Neuron (in vitro differentiated cells): Measurements from ENCODE around the gene IQSEC2.

Experiments used
- H2AFZ ChIP-seq: one replicate; pipeline ENCODE4 v1.6.1; 2013; ENCODE audit warnings: low read depth, mild to moderate bottlenecking, inconsistent platforms, low read length, moderate library complexity
- H3K27me3 ChIP-seq: one replicate; pipeline ENCODE4 v1.6.1; 2013; ENCODE audit warnings: low read length; ENCODE audit not compliant: insufficient read depth
- H3K36me3 ChIP-seq: one replicate; pipeline ENCODE4 v1.6.1; 2013; ENCODE audit warnings: low read length; ENCODE audit not compliant: insufficient read depth
- H3K4me1 ChIP-seq: one replicate; pipeline ENCODE4 v1.6.1; 2013; ENCODE audit warnings: low read length; ENCODE audit not compliant: insufficient read depth
- H3K4me3 ChIP-seq: 2 replicates; pipeline ENCODE4 v1.5.1; 2013; ENCODE audit warnings: mild to moderate bottlenecking, low read length, moderate library complexity
- H3K9me3 ChIP-seq: one replicate; pipeline ENCODE4 v1.6.1; 2013; ENCODE audit warnings: low read length

IQSEC2 gene

DNA sequence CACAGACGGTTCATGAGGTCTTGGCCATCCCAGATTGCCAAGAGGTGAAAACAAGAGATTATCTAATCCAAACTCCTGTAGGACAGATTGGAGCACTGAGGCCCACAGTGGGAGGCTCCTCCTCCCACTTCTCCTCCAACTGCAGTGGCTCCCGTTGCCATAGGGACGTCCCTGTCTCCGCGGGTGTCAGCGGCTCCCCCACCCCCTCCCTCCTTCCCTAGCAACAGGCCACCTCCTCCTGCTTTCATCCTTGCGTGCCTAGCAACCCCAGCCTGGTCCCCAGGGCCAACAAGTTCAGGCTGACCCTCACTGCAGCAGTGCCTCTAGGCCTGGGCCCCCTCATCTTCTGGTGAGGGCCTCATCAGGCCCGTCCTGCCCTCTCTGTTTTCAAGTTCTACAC lies 6.8 kb upstream of the IQSEC2 start:
- H3K27me3 ChIP-seq, result no peaks in the 10 kb centered on the region
- H3K36me3 ChIP-seq, result no peaks in the 10 kb centered on the region
- H2AFZ ChIP-seq, result no peak overlapping the region
- no peaks in the 10 kb centered on the region for H3K9me3 ChIP-seq
- H3K4me1 ChIP-seq, result peaks cover 26% of the 10 kb centered on the region
- no peak overlapping the region for H3K4me3 ChIP-seq

DNA sequence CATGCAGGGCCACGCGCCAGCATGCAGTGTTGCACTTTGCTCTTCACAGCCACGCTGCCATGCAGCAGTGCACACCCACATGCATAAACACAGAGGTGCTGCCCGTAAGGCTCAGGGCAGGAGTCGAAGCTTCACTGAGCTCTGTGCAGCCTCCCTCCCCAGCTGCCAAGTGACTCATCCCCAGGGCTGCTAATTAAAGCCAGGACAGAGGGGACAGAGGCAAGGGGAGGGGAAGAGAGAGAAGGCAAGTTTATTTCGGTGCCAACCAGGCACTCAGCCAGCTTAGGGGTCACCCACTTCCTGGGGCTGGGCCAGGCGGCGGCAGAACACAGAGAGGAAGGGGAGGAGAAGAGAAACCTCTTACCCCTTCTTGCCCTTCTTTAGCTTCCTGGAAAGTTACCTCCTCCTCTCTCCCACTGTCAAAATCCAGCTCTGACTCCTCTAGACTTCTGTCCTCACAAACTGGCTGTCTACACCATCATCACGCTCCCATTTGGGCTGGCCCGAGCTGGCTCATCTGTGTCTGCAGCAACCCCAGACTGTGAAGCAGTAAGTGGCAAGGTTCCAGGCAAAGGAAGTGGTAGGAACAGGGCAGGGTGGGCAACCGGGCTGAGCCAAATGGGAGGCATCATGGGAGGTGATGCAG lies 6.2 kb upstream of the IQSEC2 start:
- H3K36me3 ChIP-seq, result no peaks in the 10 kb centered on the region
- peak overlapping the region; percentile 3 for H3K4me3 ChIP-seq
- no peak overlapping the region for H2AFZ ChIP-seq
- no peaks in the 10 kb centered on the region for H3K27me3 ChIP-seq
- H3K4me1 ChIP-seq, result peaks cover 26% of the 10 kb centered on the region
- H3K9me3 ChIP-seq, result no peaks in the 10 kb centered on the region

DNA sequence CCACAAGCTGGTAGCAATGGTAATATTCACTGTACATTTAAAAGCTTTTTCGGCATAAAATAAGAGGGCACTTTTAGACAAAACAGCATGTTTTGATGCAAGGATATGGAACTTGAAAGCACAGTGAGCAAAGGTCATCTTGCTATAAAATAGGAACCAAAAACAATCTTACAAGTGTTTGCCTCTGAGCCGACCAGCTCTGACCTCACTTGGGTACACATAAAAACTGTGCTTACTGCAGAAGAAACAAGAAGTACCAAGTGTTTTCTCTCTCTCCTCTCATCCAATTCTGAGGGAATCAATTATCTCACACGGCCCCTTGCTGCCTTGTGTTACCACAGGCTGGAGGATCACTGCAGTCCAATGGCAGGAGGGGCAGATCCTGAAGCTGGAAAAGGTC lies 4.8 kb upstream of the IQSEC2 start:
- peaks cover 26% of the 10 kb centered on the region for H3K4me1 ChIP-seq
- no peak overlapping the region for H3K4me3 ChIP-seq
- H2AFZ ChIP-seq, result no peak overlapping the region
- H3K27me3 ChIP-seq, result no peaks in the 10 kb centered on the region
- H3K36me3 ChIP-seq, result no peaks in the 10 kb centered on the region
- no peaks in the 10 kb centered on the region for H3K9me3 ChIP-seq

DNA sequence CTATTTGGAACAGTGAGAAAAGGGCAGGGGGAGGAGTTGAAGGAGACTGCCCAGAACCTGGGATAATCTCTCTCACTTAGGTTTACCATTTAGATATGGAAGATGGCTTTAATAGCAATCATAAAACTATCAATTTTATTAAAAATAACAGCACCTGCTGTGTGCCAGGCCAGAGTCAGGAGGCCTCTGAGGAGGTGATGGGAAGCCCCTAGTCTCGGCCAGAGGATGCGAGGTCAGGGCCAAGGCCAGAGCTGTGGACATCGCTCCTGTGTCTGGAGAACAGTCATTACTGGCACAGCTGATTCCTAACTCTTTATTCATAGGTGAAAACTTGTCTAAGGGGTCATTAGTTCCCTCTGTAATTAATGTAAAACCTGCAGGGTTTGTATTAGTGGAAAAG lies 4.2 kb upstream of the IQSEC2 start:
- H2AFZ ChIP-seq, result no peak overlapping the region
- H3K4me1 ChIP-seq, result peaks cover 26% of the 10 kb centered on the region
- no peaks in the 10 kb centered on the region for H3K27me3 ChIP-seq
- H3K4me3 ChIP-seq, result no peak overlapping the region
- H3K36me3 ChIP-seq, result no peaks in the 10 kb centered on the region
- H3K9me3 ChIP-seq, result no peaks in the 10 kb centered on the region

DNA sequence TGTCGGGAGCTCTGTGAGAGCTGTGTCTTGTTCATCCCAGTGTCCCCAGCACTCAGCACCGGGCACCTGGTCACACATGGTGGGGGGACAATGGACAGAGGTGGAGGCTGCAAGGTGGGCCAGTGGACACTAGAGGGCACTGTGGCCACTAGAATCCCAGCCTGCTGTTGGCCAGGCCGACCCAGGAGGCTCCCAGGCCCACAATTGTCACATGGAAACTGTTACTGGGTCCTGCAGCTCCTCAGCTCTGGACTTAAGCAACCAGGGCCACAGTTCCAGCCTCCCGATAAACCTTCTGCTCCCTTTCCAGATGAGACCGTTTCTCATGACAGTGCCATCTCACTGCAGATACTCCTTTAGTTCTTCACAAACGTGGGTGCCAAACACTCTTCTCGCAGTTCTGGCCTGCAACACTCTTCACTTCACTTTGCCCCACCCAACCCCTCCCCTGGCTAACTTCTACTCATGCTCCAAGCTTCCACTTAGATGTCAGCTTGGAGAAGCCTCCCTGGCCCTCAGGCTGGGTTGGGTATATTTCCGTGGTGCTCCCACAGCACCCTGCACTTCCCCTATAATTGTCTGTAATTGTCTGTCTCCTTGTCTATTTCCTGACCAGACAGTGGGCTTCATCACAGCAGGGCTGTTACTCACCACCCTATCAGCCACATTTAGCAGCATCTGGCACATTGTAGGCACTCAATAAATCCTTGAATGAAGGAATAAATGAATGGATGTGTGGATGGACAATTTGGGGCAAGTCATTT lies 3.5 kb upstream of the IQSEC2 start:
- Histone ChIP-seq H2AFZ (no peak overlapping the region), H3K4me1 (peaks cover 26% of the 10 kb centered on the region), H3K36me3 (no peaks in the 10 kb centered on the region), H3K9me3 (no peaks in the 10 kb centered on the region), H3K4me3 (no peak overlapping the region), H3K27me3 (no peaks in the 10 kb centered on the region)

DNA sequence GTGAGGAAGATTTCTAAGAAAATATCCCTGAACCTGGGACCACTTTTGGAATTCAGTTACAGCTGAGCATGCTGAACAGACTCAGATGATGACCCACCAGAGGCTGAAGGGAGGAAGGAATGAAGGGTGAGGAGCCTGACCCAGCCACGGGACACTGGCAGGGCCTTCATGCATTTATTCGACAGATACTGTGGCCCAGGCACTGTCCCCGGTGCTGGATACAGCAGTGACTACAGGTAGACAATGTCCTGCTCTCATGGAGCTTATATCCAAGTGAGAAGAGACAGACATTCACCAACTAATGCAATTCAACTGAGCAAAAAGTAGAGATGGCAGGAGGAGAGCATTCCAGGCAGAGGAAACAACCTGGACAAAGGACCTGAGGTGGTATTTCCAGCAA lies 2.2 kb upstream of the IQSEC2 start:
- Histone ChIP-seq H3K9me3 (no peaks in the 10 kb centered on the region), H3K36me3 (no peaks in the 10 kb centered on the region), H3K4me3 (no peak overlapping the region), H2AFZ (no peak overlapping the region), H3K27me3 (no peaks in the 10 kb centered on the region), H3K4me1 (peaks cover 15% of the 10 kb centered on the region)

DNA sequence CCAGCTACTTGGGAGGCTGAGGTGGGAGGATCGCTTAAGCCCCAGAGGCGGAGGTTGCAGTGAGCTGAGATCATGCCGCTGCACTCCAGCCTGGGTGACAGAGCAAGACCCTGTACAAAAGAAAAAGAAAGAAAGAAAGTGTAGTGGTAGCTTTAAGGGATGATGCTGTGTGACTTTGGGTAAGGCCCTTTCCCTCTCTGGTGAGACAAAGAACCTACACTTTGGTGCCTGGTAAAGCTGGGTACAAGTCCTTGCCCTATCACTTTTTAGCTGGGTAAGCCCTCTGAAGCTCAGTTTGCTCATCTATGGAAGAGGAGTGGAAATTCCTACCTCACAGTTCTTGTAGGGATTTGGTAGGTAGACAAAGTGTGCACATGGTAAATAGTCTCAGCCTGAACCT lies 1.7 kb upstream of the IQSEC2 start:
- Histone ChIP-seq H3K36me3 (no peaks in the 10 kb centered on the region), H3K4me3 (no peak overlapping the region), H3K27me3 (no peaks in the 10 kb centered on the region), H3K4me1 (peaks cover 13% of the 10 kb centered on the region), H3K9me3 (no peaks in the 10 kb centered on the region), H2AFZ (no peak overlapping the region)

DNA sequence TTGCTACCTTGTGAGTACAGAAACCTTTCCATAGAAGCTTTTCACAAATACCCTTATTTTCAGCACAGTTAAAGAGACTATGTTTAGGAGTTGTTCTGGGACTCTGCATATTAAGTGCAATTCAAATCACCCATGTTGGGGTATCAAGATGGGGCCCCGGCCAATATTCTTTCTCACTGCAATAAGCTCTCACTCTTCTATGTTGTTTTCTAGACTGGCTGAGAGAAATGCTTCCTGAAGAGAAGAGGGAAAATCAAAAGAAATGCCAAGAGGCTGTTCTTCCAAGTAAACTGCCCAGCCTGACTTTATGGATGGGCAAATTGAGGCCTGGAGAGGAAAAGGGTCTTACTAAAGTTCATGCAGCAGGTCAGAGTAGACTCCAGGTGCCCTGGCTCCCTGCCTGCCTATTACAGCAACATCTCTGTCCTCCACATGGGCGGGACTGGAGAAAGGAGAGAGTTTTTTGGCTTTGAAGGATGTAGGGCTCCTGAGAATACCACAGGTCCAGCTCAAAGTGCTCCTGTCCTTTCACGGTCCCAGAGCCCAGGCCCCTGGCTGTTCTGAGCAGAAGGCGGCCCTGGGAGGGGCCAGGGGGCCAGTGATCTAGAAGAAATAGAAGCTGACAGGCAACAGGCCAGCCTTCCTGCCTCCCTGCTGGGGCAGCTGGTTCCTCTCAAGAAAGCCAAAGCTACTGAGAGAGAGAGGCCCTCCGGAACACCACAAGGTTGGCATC lies 745 bp upstream of the IQSEC2 start:
- H3K36me3 ChIP-seq, result no peaks in the 10 kb centered on the region
- no peak overlapping the region for H3K4me3 ChIP-seq
- no peaks in the 10 kb centered on the region for H3K9me3 ChIP-seq
- peaks cover 3% of the 10 kb centered on the region for H3K4me1 ChIP-seq
- no peak overlapping the region for H2AFZ ChIP-seq
- no peaks in the 10 kb centered on the region for H3K27me3 ChIP-seq

DNA sequence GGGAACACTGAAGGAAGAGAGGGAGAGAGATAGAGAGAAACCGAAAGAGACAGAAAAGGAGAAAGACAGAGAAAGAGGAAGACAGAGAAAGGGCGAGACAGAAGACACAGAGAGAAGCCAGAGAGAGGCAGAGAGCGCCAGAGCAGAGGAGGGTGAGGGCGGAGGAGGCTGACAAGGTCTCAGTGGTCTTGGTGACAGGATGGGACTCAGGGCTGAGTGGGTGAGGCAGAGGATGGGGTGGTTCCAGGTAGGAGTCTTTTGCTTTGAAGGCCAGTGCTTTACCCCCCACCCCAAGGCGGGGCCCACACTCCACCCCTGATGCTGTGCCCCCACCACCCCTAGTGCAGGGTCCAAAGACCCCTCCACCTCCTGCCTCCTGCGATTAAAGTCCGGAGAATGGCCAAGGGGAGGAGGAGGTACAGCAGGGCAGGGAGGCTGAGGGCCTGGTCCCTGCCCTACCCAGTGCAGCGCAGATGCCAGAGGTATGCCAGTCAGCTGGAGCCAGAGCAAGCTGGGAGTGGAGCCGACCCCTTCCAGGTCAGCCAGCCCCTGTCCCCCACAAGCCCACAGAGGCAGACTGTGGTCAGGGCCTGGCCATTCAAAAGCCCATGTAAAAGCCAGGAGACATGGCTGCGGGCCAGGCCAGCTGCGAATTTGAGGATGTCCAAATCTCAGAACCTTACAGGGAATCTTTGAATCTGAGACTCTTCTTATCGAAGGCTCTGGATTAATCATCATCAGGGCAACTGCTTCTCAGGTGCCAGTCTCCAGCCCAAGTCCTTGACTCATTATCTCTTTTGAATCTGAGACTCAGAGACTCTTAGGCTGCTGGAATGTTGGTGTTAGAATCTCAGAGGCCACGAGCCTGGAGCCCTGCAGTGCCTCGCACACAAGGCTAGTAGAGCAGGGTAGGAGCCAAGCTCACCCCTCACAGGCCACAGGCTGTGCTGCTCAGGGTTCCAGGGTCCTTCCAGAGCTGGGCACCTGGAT lies 758 bp downstream of the IQSEC2 start:
- H3K4me1 ChIP-seq, result no peaks in the 10 kb centered on the region
- no peak overlapping the region for H3K4me3 ChIP-seq
- no peaks in the 10 kb centered on the region for H3K27me3 ChIP-seq
- no peaks in the 10 kb centered on the region for H3K9me3 ChIP-seq
- no peak overlapping the region for H2AFZ ChIP-seq
- no peaks in the 10 kb centered on the region for H3K36me3 ChIP-seq

DNA sequence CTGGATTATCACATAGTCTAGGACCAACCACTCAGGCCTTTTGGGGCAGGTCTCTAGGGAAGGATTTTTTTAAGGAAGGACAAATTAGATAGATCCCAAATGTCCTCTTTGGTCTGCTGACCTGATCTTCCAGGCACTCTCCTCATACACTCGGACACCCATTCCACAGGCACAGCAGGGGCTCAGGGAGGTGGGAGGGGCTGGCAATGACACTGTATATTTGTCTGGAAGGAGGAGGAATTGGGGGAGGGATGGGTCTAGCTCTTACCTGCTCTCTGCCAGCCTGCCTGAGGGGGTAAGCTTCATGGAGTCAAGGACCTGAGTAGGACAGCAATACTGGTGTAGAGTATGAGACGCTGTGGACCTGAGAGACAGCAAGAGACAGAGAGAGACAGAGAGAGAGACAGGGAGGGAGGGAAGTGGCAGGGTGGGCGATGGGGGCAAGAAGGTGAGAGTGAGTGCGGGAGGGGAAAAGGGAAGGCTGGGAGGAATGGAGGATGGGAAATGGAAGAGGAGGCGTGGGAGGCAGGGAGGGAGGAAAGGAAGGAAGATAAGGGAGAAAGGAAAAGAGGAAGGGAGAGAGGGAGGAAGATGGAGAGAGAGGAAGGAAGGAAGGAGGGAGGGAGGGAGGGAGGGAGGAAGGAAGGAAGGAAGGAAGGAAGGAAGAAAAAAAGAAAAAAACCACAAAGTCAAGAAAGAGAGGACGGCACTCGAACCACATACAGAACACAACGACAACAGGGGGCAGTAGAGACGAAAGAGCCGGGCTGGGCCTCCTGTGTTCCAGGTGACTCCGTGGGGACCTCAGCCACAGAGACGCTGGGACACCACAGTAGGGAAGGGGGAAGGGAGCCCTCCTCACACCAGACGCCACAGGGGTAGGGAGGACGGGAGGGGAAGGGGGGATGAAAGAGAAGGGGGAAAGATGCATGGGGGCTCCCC lies 1.8 kb downstream of the IQSEC2 start:
- Histone ChIP-seq H2AFZ (no peak overlapping the region), H3K27me3 (no peaks in the 10 kb centered on the region), H3K36me3 (no peaks in the 10 kb centered on the region), H3K4me1 (no peaks in the 10 kb centered on the region), H3K9me3 (no peaks in the 10 kb centered on the region), H3K4me3 (no peak overlapping the region)

DNA sequence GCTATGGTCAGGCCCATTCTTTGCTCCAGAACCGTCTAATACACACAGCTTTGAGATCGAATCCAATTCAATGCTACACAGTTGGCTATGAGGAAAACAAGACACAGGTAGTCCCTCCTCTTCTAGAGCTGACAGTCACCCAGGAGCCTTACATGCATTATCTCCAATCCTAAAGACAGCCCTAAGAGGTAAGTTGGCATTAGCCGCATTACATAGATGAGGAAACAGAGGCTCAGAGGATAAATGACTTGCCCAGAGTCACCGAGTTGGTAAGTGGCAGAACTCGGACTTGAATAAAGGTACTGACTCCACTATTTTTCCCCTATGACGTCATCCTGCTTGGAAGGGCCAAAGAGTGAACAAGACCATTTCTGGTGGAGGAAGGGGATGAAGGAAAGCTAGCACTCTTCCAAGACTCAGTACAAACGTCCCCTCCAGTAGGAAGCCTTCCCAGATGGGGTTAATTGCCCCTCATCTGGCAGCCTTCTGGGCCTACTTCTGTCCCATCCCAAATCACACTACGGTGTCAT lies 8.5 kb downstream of the IQSEC2 start:
- no peaks in the 10 kb centered on the region for H3K9me3 ChIP-seq
- no peaks in the 10 kb centered on the region for H3K36me3 ChIP-seq
- no peaks in the 10 kb centered on the region for H3K4me1 ChIP-seq
- H3K4me3 ChIP-seq, result no peak overlapping the region
- H2AFZ ChIP-seq, result no peak overlapping the region
- H3K27me3 ChIP-seq, result no peaks in the 10 kb centered on the region
